Measurements from ENCODE around the gene TTLL11.

TTLL11 gene

DNA sequence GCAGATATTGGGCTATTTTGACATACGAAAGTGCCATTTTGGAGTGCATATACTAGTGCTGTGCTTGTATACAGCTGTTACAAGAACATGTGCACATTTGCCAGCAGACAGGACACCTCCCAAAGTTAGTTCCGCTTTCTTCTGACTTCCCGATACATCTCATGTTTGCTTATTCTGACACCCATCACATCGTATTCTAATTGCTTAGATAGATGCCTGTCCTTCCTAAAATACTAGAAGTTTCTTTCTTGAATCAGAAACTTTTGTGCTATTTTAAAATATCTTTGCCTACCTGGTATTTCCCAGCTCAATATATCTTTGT is 177.8 kb downstream of the TTLL11 start:
- Histone ChIP-seq H3K27ac (peak overlapping the region; percentile 22; the same call in 1 of the 2 replicates), H3K27me3 (ENCODE audit: insufficient read depth, low read depth, severe bottlenecking) (no peaks in the 10 kb centered on the region), H3K36me3 (no peaks in the 10 kb centered on the region), H3K9me3 (ENCODE audit: severe bottlenecking) (no peaks in the 10 kb centered on the region), H3K4me3 (ENCODE audit: low read depth, low read length) (no peak overlapping the region)
- DNase-seq: no peak
- TF ChIP-seq, protein P1, sequence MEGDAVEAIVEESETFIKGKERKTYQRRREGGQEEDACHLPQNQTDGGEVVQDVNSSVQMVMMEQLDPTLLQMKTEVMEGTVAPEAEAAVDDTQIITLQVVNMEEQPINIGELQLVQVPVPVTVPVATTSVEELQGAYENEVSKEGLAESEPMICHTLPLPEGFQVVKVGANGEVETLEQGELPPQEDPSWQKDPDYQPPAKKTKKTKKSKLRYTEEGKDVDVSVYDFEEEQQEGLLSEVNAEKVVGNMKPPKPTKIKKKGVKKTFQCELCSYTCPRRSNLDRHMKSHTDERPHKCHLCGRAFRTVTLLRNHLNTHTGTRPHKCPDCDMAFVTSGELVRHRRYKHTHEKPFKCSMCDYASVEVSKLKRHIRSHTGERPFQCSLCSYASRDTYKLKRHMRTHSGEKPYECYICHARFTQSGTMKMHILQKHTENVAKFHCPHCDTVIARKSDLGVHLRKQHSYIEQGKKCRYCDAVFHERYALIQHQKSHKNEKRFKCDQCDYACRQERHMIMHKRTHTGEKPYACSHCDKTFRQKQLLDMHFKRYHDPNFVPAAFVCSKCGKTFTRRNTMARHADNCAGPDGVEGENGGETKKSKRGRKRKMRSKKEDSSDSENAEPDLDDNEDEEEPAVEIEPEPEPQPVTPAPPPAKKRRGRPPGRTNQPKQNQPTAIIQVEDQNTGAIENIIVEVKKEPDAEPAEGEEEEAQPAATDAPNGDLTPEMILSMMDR (IDR thresholded peaks at IDR 0.05; ENCODE audit: low read depth, low read length): no peak

DNA sequence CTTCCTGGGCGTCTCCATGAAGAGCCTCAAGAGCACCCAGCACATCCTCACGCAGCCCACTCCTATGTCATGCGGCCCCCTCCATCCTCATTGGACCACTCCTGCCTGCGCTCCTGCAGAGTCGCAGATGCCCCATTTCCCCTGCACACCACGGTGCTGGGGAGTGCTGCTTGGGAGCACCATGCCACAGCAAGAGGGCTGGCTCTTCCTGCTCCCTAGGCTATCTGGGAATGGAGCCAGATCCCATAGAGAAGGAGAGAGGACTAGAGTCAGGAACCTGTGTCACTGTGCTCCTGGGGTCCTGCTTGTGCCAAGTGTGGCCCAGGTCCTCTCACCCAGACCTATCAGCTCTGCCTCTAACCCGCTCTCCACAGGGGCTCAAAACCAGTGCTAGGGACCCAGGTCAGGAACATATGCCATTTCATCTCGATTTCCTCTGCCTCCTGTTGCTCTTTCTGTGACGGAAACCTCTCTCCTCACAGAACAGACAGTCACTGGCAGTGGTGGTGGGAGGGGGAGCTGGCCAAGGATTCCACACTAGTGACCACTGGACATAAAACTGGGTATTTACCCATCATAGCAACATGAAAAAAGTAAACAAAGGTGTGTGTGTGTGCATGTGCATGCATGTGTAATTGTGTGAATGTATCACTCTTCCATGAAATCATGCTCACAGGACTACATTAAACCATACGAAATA is 178.4 kb downstream of the TTLL11 start:
- DNase-seq: no peak
- Histone ChIP-seq H3K27me3 (ENCODE audit: insufficient read depth, low read depth, severe bottlenecking) (no peaks in the 10 kb centered on the region), H3K4me3 (ENCODE audit: low read depth, low read length) (no peak overlapping the region), H3K36me3 (no peaks in the 10 kb centered on the region), H3K9me3 (ENCODE audit: severe bottlenecking) (no peaks in the 10 kb centered on the region), H3K27ac (peak overlapping the region; percentile 22; the same call in 1 of the 2 replicates)
- TF ChIP-seq, protein P1 (IDR thresholded peaks at IDR 0.05; ENCODE audit: low read depth, low read length): no peak

- TF ChIP-seq, protein P1 (IDR thresholded peaks at IDR 0.05; ENCODE audit: low read depth, low read length): no peak
- no peak for DNase-seq
- no peaks in the 10 kb centered on the region for H3K27me3 ChIP-seq (ENCODE audit: insufficient read depth, low read depth, severe bottlenecking)
- H3K4me3 ChIP-seq (ENCODE audit: low read depth, low read length): no peak overlapping the region
- H3K27ac ChIP-seq: peak overlapping the region; percentile 46
- H3K9me3 ChIP-seq (ENCODE audit: severe bottlenecking): no peaks in the 10 kb centered on the region
- no peaks in the 10 kb centered on the region for H3K36me3 ChIP-seq
Measured at GRCh38 chr9:121914017-121914595, 179.0 kb downstream of the TTLL11 start.

DNA sequence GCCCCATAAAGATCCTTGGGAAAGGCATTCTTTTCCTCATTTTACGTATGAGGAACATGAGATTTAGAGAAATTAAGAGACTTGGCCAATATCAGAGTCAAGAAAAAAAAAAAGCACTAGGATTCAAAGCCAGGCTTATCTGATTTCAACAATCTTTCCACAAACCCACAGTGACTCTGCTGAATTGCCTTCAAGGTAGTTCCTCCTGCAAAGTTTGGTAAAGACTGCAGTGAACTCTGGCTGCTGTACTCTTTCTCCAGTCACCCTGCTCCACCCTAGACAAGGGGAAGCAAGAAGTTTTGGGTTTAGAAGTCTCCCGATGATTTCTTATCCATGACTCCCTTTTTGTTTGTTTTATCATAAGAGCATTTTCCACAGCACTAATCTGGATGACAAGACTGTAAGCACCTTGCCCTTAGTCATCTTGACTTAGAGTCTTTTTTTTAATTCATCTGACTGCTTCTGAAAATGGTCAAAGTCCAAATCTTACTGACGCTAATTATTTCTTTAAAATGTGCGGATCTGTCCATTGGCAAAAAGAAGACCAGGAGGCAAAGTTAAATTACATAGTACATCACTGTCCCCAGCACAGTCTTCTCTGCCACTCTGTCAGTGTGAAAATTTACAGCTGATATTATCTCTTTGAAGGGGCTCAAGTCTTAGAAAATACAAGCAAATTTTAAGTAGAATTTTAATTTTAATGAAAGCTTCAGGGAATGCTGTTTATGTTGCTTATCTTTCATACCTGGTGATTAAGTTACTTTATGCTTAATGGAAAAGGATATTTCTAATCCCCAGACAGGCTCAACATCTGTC is 180.1 kb downstream of the TTLL11 start:
- no peak for DNase-seq
- TF ChIP-seq, protein P1 (IDR thresholded peaks at IDR 0.05; ENCODE audit: low read depth, low read length): no peak
- no peaks in the 10 kb centered on the region for H3K36me3 ChIP-seq
- H3K27me3 ChIP-seq (ENCODE audit: insufficient read depth, low read depth, severe bottlenecking): no peaks in the 10 kb centered on the region
- no peaks in the 10 kb centered on the region for H3K9me3 ChIP-seq (ENCODE audit: severe bottlenecking)
- H3K27ac ChIP-seq: peak overlapping the region; percentile 46
- H3K4me3 ChIP-seq (ENCODE audit: low read depth, low read length): no peak overlapping the region

GRCh38 chr9:121910491-121911040 is 182.5 kb downstream of the TTLL11 start:
- no peaks in the 10 kb centered on the region for H3K27me3 ChIP-seq (ENCODE audit: insufficient read depth, low read depth, severe bottlenecking)
- DNase-seq: no peak
- TF ChIP-seq, protein P1 (IDR thresholded peaks at IDR 0.05; ENCODE audit: low read depth, low read length): no peak
- no peaks in the 10 kb centered on the region for H3K36me3 ChIP-seq
- H3K9me3 ChIP-seq (ENCODE audit: severe bottlenecking): peaks cover 3% of the 10 kb centered on the region
- no peak overlapping the region for H3K27ac ChIP-seq
- H3K4me3 ChIP-seq (ENCODE audit: low read depth, low read length): no peak overlapping the region

All from WERI-Rb-1 (cell line).